ENCODE measurements around the gene OGFOD3.

The OGFOD3 gene

DNA sequence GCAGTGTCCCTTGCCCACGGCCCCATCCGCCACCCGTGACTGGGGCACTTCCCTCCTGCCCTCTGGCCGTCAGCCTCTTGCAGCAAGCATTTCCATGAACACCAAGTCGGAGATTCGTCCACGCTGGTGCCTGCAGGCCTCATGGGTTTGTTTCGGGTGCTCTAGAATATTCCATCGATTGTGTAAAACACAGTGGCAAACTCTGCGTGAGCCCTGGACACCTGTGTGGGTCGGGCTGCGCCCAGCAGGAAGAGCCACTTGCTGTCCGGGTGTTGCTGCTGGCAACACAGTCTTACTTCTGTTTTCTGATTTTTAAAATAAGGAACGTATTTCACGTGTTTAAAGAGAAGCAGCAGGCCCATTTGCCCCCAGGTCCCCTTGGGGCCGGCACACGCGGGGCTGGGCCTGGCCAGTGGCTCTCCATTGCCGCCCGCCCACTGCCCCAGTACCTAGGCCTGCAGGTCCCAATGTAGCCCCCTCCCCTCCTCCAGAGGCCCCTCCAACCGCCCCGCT, 22.1 kb upstream of the OGFOD3 start:
- ATAC-seq (ENCODE audit: low read depth) (no peak), DNase-seq (ENCODE audit: low spot score) (no peak)
- no peaks in the 10 kb centered on the region for H3K9me3 ChIP-seq (ENCODE audit: severe bottlenecking)
- H3K27ac ChIP-seq (ENCODE audit: poor library complexity, severe bottlenecking), result no peak overlapping the region
- H3K4me3 ChIP-seq (ENCODE audit: severe bottlenecking), result no peak overlapping the region
- TF ChIP-seq, protein P1, sequence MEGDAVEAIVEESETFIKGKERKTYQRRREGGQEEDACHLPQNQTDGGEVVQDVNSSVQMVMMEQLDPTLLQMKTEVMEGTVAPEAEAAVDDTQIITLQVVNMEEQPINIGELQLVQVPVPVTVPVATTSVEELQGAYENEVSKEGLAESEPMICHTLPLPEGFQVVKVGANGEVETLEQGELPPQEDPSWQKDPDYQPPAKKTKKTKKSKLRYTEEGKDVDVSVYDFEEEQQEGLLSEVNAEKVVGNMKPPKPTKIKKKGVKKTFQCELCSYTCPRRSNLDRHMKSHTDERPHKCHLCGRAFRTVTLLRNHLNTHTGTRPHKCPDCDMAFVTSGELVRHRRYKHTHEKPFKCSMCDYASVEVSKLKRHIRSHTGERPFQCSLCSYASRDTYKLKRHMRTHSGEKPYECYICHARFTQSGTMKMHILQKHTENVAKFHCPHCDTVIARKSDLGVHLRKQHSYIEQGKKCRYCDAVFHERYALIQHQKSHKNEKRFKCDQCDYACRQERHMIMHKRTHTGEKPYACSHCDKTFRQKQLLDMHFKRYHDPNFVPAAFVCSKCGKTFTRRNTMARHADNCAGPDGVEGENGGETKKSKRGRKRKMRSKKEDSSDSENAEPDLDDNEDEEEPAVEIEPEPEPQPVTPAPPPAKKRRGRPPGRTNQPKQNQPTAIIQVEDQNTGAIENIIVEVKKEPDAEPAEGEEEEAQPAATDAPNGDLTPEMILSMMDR (IDR thresholded peaks at IDR 0.05; ENCODE audit: poor library complexity, severe bottlenecking), result no peak
- no peaks in the 10 kb centered on the region for H3K36me3 ChIP-seq (ENCODE audit: low read depth)
- H3K27me3 ChIP-seq (ENCODE audit: insufficient read depth, poor library complexity, severe bottlenecking), result no peaks in the 10 kb centered on the region
- no peaks in the 10 kb centered on the region for H3K4me1 ChIP-seq (ENCODE audit: insufficient read depth, poor library complexity, severe bottlenecking)

DNA sequence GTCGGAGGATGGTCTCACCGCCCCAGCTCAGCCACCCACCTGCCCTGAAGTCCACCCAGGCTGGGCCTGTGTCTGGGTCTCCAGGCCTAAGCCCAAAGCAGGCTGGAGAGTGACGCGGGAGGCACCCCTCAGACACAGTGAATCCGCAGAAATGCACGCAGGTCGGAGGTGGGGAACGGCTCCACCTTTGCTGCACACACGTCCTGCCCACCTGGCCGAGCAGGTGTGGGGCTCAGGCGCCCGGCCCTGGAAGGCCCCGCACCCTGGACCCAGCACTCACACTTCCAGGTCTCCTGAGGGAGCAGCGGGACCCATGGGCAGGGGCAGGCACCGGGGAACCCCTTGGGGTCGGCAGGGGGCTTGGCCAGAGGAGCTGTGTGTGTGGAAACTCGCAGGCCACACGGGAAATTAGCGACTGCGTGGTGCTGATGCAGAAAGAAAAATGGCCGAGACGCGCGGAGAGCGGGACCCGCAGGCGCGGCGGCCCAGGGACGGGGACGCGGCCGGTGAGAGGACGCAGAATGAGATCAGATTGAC, 21.5 kb upstream of the OGFOD3 start:
- no peak overlapping the region for H3K4me3 ChIP-seq (ENCODE audit: severe bottlenecking)
- no peaks in the 10 kb centered on the region for H3K9me3 ChIP-seq (ENCODE audit: severe bottlenecking)
- H3K27ac ChIP-seq (ENCODE audit: poor library complexity, severe bottlenecking), result no peak overlapping the region
- TF ChIP-seq, protein P1 (IDR thresholded peaks at IDR 0.05; ENCODE audit: poor library complexity, severe bottlenecking), result no peak
- H3K4me1 ChIP-seq (ENCODE audit: insufficient read depth, poor library complexity, severe bottlenecking), result no peaks in the 10 kb centered on the region
- no peaks in the 10 kb centered on the region for H3K27me3 ChIP-seq (ENCODE audit: insufficient read depth, poor library complexity, severe bottlenecking)
- DNase-seq (ENCODE audit: low spot score), result no peak
- no peaks in the 10 kb centered on the region for H3K36me3 ChIP-seq (ENCODE audit: low read depth)
- ATAC-seq (ENCODE audit: low read depth), result no peak

DNA sequence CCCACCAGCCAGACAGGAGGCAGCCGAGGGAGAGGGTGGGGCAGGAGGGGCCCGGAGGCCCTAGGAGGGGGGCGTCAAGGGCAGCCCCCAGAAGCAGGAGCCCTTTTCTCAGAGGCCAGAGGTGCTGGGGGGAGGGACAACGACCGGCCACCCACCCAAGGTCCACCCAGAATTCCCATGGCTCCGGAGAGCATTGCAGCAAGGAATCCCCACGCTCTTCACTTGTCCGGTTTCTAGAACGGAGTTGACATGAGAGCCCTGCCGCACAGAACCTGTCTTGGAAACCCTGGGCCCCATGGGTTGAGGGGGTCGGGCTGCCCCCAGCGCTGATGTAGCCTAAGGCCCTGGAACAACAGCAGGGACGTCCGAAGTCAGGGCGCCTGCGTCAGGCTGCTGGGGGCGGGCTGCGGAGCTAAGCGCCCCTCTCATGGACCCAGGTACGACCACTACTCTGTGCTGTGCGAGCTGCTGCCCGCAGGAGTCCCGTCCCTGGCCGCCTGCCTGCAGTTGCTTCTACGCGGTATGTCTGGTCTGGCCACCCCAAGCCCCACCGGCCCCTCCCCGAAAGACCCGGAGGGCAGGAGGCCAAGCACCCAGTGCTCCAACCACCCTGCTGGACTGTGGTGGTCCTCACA, 20.9 kb upstream of the OGFOD3 start:
- Histone ChIP-seq H3K27ac (ENCODE audit: poor library complexity, severe bottlenecking) (no peak overlapping the region), H3K36me3 (ENCODE audit: low read depth) (no peaks in the 10 kb centered on the region), H3K4me1 (ENCODE audit: insufficient read depth, poor library complexity, severe bottlenecking) (no peaks in the 10 kb centered on the region), H3K9me3 (ENCODE audit: severe bottlenecking) (no peaks in the 10 kb centered on the region), H3K27me3 (ENCODE audit: insufficient read depth, poor library complexity, severe bottlenecking) (no peaks in the 10 kb centered on the region), H3K4me3 (ENCODE audit: severe bottlenecking) (no peak overlapping the region)
- ATAC-seq (ENCODE audit: low read depth), result no peak
- TF ChIP-seq, protein P1 (IDR thresholded peaks at IDR 0.05; ENCODE audit: poor library complexity, severe bottlenecking), result no peak
- DNase-seq (ENCODE audit: low spot score), result no peak

DNA sequence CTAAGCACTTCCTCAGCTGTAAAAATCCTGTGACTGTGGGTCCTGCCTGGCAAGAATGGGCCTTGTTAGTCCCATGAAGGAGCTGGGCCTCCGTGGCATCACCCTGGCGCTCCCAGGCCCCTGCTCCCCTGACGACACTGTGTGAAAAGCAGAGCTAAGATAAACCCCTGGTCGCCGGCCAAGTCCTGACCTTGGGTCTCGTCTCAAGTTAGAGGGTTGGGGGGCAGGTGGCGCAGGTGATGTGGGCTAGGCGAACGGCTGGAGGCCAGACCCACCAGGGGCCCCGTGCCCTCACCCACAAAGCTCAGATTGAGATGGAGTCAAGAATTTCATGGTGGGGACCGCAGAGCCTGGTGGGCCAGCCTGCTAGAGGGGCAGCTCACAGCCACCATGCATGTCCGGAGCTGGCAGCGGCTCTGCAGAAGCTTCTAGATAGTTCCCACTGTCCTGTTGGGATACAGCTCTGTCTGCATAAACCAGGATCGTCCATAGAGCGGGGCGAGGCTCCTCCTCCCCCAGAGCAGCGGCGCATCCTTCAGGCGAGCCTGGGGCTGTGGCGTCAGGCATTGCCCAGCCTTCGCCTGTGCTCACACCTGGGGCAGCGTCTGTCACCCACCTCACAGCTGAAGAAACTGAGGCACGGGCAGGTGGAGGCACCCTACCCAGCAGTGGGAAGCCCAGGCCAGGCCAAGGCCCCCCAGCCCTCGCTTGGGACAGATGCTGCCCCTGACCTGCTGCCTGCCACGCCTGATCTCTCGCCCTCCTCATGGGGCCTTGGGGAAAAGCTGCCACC, 20.2 kb upstream of the OGFOD3 start:
- Histone ChIP-seq H3K4me1 (ENCODE audit: insufficient read depth, poor library complexity, severe bottlenecking) (no peaks in the 10 kb centered on the region), H3K27ac (ENCODE audit: poor library complexity, severe bottlenecking) (no peak overlapping the region), H3K4me3 (ENCODE audit: severe bottlenecking) (no peak overlapping the region), H3K9me3 (ENCODE audit: severe bottlenecking) (no peaks in the 10 kb centered on the region), H3K27me3 (ENCODE audit: insufficient read depth, poor library complexity, severe bottlenecking) (no peaks in the 10 kb centered on the region), H3K36me3 (ENCODE audit: low read depth) (no peaks in the 10 kb centered on the region)
- no peak for ATAC-seq (ENCODE audit: low read depth)
- TF ChIP-seq, protein P1 (IDR thresholded peaks at IDR 0.05; ENCODE audit: poor library complexity, severe bottlenecking), result no peak
- no peak for DNase-seq (ENCODE audit: low spot score)
